ENCODE results near the gene MACROD2. TPM values are rescaled to one million over a fixed set of nuclear protein-coding genes. Genes with fewer than 3 reads are reported as not detected.

The MACROD2 gene
- total RNA-seq, 1 donor from 2014 or later, result 2.4 TPM

GRCh38 chr20:15889061-15889460 lies 1893.7 kb downstream of the MACROD2 start:
- Mint-ChIP-seq H3K4me1 (ENCODE audit: low read depth, unreplicated experiment) (no peaks in the 10 kb centered on the region), H3K36me3 (ENCODE audit: low read depth, unreplicated experiment) (no peaks in the 10 kb centered on the region), H3K27me3 (ENCODE audit: low read depth, unreplicated experiment) (peaks cover 3% of the 10 kb centered on the region), H3K27ac (ENCODE audit: unreplicated experiment) (no peak overlapping the region), H3K9me3 (ENCODE audit: unreplicated experiment) (peaks cover 5% of the 10 kb centered on the region), H3K4me3 (ENCODE audit: unreplicated experiment) (no peak overlapping the region)
- Histone ChIP-seq H3K9me3 (ENCODE audit: insufficient read depth, low read depth, low read length) (peaks cover 2% of the 10 kb centered on the region), H3K36me3 (ENCODE audit: insufficient read depth, low read length) (no peaks in the 10 kb centered on the region), H3K4me1 (ENCODE audit: insufficient read depth, low read length) (no peaks in the 10 kb centered on the region), H3K9ac (ENCODE audit: low read length) (no peak overlapping the region), H3K4me3 (ENCODE audit: insufficient read depth, low read depth, low read length) (no peak overlapping the region), H3K4me2 (ENCODE audit: low read length) (no peak overlapping the region), H3K79me2 (ENCODE audit: insufficient read depth, low read length) (no peaks in the 10 kb centered on the region), H3K27ac (ENCODE audit: low read depth, low read length) (no peak overlapping the region), H2AFZ (ENCODE audit: low read depth, low read length) (no peak overlapping the region), H4K20me1 (ENCODE audit: insufficient read depth, low read length) (no peaks in the 10 kb centered on the region), H3K27me3 (ENCODE audit: insufficient read depth, low read length) (no peaks in the 10 kb centered on the region)
- FAIRE-seq (no peak), DNase-seq (ENCODE audit: low read depth) (no peak)
- TF ChIP-seq EZH2 (IDR thresholded peaks at IDR 0.05; ENCODE audit: insufficient read depth, low read length) (no peak), CTCF (IDR thresholded peaks at IDR 0.05; ENCODE audit: insufficient read depth, low read depth, low read length) (no peak)

- H2AFZ ChIP-seq (ENCODE audit: low read depth, low read length), result no peak overlapping the region
- Mint-ChIP-seq H3K4me3 (ENCODE audit: unreplicated experiment) (no peak overlapping the region), H3K4me1 (ENCODE audit: low read depth, unreplicated experiment) (no peaks in the 10 kb centered on the region), H3K27ac (ENCODE audit: unreplicated experiment) (no peak overlapping the region), H3K27me3 (ENCODE audit: low read depth, unreplicated experiment) (peaks cover 3% of the 10 kb centered on the region), H3K9me3 (ENCODE audit: unreplicated experiment) (peaks cover 5% of the 10 kb centered on the region), H3K36me3 (ENCODE audit: low read depth, unreplicated experiment) (no peaks in the 10 kb centered on the region)
- no peaks in the 10 kb centered on the region for H3K4me1 ChIP-seq (ENCODE audit: insufficient read depth, low read length)
- H4K20me1 ChIP-seq (ENCODE audit: insufficient read depth, low read length), result no peaks in the 10 kb centered on the region
- peaks cover 2% of the 10 kb centered on the region for H3K9me3 ChIP-seq (ENCODE audit: insufficient read depth, low read depth, low read length)
- no peak overlapping the region for H3K27ac ChIP-seq (ENCODE audit: low read depth, low read length)
- H3K79me2 ChIP-seq (ENCODE audit: insufficient read depth, low read length), result no peaks in the 10 kb centered on the region
- no peak for DNase-seq (ENCODE audit: low read depth)
- TF ChIP-seq EZH2 (IDR thresholded peaks at IDR 0.05; ENCODE audit: insufficient read depth, low read length) (no peak), CTCF (IDR thresholded peaks at IDR 0.05; ENCODE audit: insufficient read depth, low read depth, low read length) (no peak)
- no peak overlapping the region for H3K4me2 ChIP-seq (ENCODE audit: low read length)
- no peaks in the 10 kb centered on the region for H3K36me3 ChIP-seq (ENCODE audit: insufficient read depth, low read length)
- H3K27me3 ChIP-seq (ENCODE audit: insufficient read depth, low read length), result no peaks in the 10 kb centered on the region
- H3K4me3 ChIP-seq (ENCODE audit: insufficient read depth, low read depth, low read length), result no peak overlapping the region
- FAIRE-seq, result no peak
- H3K9ac ChIP-seq (ENCODE audit: low read length), result no peak overlapping the region
Observed at GRCh38 chr20:15889514-15890256, 1894.4 kb downstream of the MACROD2 start.

GRCh38 chr20:15890407-15890982 lies 1895.2 kb downstream of the MACROD2 start:
- H3K27ac ChIP-seq (ENCODE audit: low read depth, low read length), result no peak overlapping the region
- H4K20me1 ChIP-seq (ENCODE audit: insufficient read depth, low read length), result no peaks in the 10 kb centered on the region
- no peaks in the 10 kb centered on the region for H3K4me1 ChIP-seq (ENCODE audit: insufficient read depth, low read length)
- DNase-seq (ENCODE audit: low read depth) (no peak), FAIRE-seq (no peak)
- no peak overlapping the region for H3K4me2 ChIP-seq (ENCODE audit: low read length)
- Mint-ChIP-seq H3K9me3 (ENCODE audit: unreplicated experiment) (peaks cover 5% of the 10 kb centered on the region), H3K4me3 (ENCODE audit: unreplicated experiment) (no peak overlapping the region), H3K27ac (ENCODE audit: unreplicated experiment) (no peak overlapping the region), H3K36me3 (ENCODE audit: low read depth, unreplicated experiment) (no peaks in the 10 kb centered on the region), H3K4me1 (ENCODE audit: low read depth, unreplicated experiment) (no peaks in the 10 kb centered on the region), H3K27me3 (ENCODE audit: low read depth, unreplicated experiment) (peaks cover 3% of the 10 kb centered on the region)
- H3K9ac ChIP-seq (ENCODE audit: low read length), result no peak overlapping the region
- no peaks in the 10 kb centered on the region for H3K79me2 ChIP-seq (ENCODE audit: insufficient read depth, low read length)
- no peaks in the 10 kb centered on the region for H3K36me3 ChIP-seq (ENCODE audit: insufficient read depth, low read length)
- no peak overlapping the region for H2AFZ ChIP-seq (ENCODE audit: low read depth, low read length)
- TF ChIP-seq EZH2 (IDR thresholded peaks at IDR 0.05; ENCODE audit: insufficient read depth, low read length) (no peak), CTCF (IDR thresholded peaks at IDR 0.05; ENCODE audit: insufficient read depth, low read depth, low read length) (no peak)
- no peaks in the 10 kb centered on the region for H3K27me3 ChIP-seq (ENCODE audit: insufficient read depth, low read length)
- peaks cover 2% of the 10 kb centered on the region for H3K9me3 ChIP-seq (ENCODE audit: insufficient read depth, low read depth, low read length)
- no peak overlapping the region for H3K4me3 ChIP-seq (ENCODE audit: insufficient read depth, low read depth, low read length)
